GM12874 (cell line): Measurements from ENCODE around the gene ATXN1.

Experiments
- TF ChIP-seq, protein P1 (sequence below): IDR thresholded peaks from 2 replicates; pipeline ENCODE4 v1.5.1; 2011; ENCODE audit warnings: low read depth, mild to moderate bottlenecking, control low read depth, low read length, moderate library complexity; ENCODE audit not compliant: insufficient read depth

The ATXN1 gene

DNA sequence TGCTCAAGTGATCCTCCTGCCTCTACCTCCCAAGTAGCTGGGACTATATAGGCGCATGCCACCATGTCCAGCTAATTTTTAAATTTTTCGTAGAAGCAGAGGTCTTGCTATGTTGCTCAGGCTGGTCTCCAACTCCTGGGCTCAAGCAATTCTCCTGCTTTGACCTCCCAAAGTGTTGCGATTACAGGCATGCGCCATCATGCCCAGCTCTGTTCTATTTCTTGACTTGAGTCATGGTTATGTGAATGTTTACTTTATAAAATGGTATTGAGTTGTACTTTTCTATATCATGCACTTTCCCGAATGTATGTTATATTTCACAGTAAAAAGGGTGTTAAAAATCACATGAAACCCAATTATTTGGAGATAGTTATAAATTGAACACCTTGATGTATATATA is 17.3 kb upstream of the ATXN1 start:
- TF ChIP-seq, protein P1, sequence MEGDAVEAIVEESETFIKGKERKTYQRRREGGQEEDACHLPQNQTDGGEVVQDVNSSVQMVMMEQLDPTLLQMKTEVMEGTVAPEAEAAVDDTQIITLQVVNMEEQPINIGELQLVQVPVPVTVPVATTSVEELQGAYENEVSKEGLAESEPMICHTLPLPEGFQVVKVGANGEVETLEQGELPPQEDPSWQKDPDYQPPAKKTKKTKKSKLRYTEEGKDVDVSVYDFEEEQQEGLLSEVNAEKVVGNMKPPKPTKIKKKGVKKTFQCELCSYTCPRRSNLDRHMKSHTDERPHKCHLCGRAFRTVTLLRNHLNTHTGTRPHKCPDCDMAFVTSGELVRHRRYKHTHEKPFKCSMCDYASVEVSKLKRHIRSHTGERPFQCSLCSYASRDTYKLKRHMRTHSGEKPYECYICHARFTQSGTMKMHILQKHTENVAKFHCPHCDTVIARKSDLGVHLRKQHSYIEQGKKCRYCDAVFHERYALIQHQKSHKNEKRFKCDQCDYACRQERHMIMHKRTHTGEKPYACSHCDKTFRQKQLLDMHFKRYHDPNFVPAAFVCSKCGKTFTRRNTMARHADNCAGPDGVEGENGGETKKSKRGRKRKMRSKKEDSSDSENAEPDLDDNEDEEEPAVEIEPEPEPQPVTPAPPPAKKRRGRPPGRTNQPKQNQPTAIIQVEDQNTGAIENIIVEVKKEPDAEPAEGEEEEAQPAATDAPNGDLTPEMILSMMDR, result no peak

DNA sequence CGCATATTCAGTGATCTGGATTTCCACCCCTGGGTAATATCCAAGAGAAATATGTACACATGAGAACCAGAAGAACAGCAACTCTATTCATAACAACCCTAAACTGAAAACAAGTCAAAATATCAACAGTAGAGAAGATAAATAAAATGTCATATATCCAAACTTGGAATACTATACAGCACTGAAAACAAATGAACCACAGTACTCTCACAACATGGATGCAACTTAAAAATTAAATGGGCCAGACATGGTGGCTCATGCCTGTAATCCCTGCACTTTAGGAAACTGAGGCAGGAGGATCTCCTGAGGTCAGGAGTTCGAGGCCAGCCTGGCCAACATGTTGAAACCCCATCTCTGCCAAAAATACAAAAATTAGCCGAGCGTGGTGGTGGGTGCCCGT is 16.5 kb upstream of the ATXN1 start:
- TF ChIP-seq, protein P1, result no peak

DNA sequence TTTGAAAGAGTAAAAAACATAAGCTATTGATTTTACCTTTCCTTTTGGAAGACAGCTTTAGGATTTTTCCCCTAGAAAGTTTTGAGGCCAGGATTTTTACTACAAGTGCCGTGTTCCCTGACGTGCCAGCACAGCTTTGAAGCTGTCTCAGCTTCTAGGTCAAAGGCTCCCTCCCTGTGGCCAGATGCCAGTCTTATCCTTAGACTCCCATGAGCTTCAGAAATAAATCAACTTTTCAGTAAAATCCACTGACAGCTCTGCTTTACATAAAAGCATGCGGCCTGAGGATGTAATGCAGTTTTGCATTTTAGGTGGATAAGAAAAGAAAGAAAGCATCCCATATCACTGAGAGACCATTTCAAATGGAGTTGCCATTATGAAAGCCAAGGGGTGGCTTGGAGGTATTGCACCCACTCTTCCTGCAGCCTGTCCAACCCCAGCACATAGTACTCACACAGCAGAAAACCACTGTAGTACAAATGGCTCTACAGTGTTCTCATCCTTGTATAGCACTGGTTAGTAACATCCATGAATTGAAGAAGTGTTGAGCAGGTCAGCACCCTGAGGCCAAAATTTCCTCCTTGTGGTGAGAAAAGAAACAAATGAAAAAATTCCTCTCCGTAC is 15.2 kb upstream of the ATXN1 start:
- TF ChIP-seq, protein P1, result no peak

DNA sequence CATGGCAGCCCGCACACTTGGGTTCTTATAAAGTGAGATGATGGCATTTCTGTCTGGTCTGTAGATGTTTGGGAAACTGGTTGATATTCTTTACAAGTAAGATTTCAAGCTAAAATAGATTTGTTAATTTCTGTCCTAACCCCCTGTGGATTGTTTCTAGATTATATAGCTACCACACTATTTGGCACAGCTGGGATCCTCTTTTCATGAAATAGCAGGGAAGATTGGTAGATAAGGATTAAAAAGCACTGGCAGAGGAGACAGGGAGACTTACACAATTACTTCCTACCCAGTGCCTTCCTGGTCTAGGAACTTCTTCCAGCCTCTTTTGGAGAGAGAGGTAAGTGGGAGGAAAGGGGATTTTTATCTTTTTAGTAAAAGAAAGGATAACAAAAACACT is 13.2 kb upstream of the ATXN1 start:
- TF ChIP-seq, protein P1, result no peak

DNA sequence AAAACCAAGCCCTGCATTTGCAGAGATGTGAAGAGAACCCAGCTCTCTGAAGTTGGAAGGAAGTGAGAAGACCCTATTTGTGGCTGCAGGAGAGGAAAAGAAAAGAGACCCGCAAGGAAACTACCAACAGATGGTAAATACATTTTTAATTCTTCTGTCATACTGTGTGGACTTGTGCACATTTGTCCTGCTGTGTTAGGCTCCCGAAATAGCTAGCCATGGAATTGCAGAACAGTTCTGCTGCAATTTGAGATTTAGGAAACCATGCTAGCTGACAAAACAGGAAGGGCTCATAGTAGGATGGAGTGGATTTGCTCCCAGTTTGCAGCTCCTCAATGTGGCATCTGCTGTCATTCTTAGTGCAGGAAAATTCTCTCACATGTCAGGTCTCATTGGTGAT is 12.1 kb upstream of the ATXN1 start:
- TF ChIP-seq, protein P1, result no peak

DNA sequence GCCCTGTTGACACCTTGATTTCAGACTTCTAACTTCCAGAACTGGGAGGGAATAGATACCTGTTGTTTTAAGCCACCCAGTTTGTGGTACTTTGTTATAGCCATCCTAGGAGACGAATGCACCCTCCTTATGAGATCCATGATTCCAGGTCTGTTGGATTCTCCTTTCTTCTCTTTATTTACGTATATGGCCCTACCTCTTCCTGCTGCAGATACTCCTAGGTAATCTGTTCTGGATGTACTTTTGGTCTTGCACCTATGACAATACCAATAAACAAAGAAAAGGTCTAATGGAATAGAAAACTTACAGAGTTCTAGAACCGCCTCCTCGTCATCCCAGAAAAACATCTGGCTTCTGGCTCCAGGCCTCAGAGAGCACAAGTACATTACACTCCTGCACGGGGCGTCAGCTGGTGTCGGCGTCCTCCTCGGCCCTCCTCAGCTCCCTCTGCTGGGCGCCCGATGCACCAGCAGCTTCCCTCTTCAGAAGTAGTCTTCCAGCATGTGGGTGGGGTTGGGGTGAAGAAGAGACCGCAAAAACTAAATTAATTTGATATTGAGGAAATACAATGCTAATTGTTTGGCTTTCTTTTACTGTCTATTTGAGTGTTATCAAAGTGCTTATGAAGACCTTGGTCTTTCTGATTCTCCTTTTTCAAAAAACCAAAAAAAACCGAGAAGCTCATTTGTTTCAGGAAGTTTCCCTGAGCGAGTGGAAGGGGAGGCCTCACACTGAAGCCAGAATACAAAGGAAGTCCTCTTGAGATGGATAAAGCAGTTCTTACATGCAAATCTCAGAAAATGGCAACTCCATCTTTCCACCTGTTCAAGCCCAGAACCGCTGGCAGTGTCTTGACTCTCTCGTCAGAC is 9.7 kb upstream of the ATXN1 start:
- TF ChIP-seq, protein P1, result peak; percentile 93

DNA sequence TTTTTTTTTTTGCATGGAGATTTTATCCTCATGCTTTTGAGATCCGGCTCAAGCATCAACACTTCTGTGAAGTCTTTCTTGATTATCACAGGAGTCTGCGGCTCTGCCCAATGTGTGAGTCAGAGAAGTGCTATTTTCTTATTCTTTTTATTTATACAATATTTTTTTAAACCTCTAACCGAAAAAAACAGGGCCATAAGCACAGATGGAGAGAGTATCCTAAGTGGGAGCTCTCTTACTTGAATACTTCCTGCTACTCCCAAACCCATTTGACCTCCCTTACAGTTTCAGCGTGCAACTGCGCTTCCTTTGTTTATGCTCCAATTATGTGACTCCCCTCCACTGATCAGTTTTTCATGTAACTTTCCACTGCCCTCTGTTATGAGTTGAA is 8.7 kb upstream of the ATXN1 start:
- TF ChIP-seq, protein P1, result no peak
